ENCODE data around the gene HDAC7.

DNA sequence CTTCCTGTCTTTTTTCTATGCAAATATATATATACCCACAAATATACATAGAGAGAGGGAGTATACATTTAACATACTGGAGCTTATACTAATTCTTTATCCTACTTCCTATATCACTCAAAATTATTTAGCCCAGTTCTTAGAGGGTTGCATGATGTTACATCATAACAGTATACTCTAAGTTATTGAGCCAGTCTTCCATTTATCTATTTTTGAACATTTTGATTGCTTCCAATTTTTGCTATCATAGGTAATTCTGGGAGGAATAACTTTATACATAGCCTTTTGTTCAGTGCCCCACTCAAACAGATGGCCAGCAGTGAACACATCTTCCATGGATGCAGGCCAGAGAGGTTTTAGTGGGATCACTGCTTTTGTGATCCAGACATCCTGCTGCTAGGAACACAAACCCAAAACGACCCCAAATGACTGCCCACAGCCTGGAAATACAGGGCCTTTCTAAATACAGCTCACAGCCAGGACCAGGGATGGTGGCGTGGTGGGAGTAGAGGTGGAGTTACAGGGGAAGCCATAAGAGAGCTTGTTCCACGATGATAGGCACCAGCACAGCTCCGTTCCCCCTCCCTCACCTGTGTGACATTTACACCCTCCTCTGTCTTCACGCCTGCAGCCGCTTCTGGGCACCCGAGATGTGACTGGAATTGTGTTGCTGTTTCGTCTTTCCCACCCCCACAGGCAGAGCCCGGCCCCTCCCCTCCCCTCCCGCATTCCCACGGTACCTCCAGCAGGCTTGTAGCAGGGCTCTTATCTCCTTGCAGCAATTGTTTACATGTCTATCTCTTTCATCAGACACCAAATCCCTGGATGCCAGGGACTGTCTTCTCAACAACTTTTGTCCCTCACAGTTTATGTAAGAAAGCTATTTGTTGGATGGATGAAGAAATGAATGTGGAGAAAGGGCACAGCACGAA is 30.7 kb upstream of the HDAC7 start:
- TF ChIP-seq, protein P1, sequence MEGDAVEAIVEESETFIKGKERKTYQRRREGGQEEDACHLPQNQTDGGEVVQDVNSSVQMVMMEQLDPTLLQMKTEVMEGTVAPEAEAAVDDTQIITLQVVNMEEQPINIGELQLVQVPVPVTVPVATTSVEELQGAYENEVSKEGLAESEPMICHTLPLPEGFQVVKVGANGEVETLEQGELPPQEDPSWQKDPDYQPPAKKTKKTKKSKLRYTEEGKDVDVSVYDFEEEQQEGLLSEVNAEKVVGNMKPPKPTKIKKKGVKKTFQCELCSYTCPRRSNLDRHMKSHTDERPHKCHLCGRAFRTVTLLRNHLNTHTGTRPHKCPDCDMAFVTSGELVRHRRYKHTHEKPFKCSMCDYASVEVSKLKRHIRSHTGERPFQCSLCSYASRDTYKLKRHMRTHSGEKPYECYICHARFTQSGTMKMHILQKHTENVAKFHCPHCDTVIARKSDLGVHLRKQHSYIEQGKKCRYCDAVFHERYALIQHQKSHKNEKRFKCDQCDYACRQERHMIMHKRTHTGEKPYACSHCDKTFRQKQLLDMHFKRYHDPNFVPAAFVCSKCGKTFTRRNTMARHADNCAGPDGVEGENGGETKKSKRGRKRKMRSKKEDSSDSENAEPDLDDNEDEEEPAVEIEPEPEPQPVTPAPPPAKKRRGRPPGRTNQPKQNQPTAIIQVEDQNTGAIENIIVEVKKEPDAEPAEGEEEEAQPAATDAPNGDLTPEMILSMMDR (IDR thresholded peaks at IDR 0.05): no peak
- no peak for TF ChIP-seq POLR2A (IDR thresholded peaks at IDR 0.05)

Measured in tibial nerve (tissue), 3 donors.